Lung (tissue), 12 donors: ENCODE results near the gene PIM3. TPM values are rescaled to one million over a fixed set of nuclear protein-coding genes. Genes with fewer than 3 reads are reported as not detected.

Experiments used
- ATAC-seq: fragments of 200-7000 bp; cut with Tn5 transposase; one replicate; pipeline ENCODE4 v1.9.1; 2020; ENCODE audit warnings: moderate number of reproducible peaks; ENCODE audit not compliant: insufficient read depth, low FRiP score
- DNase-seq, 3 donors: peaks; one replicate each; pipeline ENCODE4 v3.0.0-alpha.2; 2013 to 2017
- H3K27ac ChIP-seq, 2 donors: one replicate each; pipeline ENCODE4 v1.5.1; 2013; ENCODE audit warnings: mild to moderate bottlenecking in 2 of 2, moderate library complexity in 2 of 2, control low read depth in 1 of 2, inconsistent platforms in 1 of 2, low read depth in 1 of 2, low read length in 1 of 2
- H3K27me3 ChIP-seq, 3 donors: one replicate each; pipeline ENCODE4 v1.5.1; 2013; ENCODE audit warnings: low read length in 2 of 3; ENCODE audit not compliant: control insufficient read depth in 3 of 3, insufficient read depth in 3 of 3
- H3K36me3 ChIP-seq, 4 donors: one replicate each; pipeline ENCODE4 v1.5.1; 2013; ENCODE audit warnings: low read length in 4 of 4, mild to moderate bottlenecking in 1 of 4, moderate library complexity in 1 of 4; ENCODE audit not compliant: control insufficient read depth in 4 of 4, insufficient read depth in 4 of 4
- H3K4me1 ChIP-seq, 5 donors: one replicate each; pipeline ENCODE4 v1.5.1; 2013; ENCODE audit warnings: low read length in 5 of 5, mild to moderate bottlenecking in 2 of 5, moderate library complexity in 1 of 5; ENCODE audit not compliant: control insufficient read depth in 5 of 5, insufficient read depth in 5 of 5
- H3K4me3 ChIP-seq: one replicate; pipeline ENCODE4 v1.5.1; 2013; ENCODE audit warnings: mild to moderate bottlenecking, control low read depth, moderate library complexity
- H3K9ac ChIP-seq, 2 donors: one replicate each; pipeline ENCODE4 v1.5.1; 2013; ENCODE audit warnings: low read length in 2 of 2, control low read depth in 1 of 2; ENCODE audit not compliant: insufficient read depth in 1 of 2
- H3K9me3 ChIP-seq, 4 donors: one replicate each; pipeline ENCODE4 v1.5.1; 2013; ENCODE audit warnings: low read length in 3 of 4, mild to moderate bottlenecking in 1 of 4, moderate library complexity in 1 of 4; ENCODE audit not compliant: control insufficient read depth in 4 of 4, insufficient read depth in 3 of 4
- WGBS, 2 donors: extraction: QIAGEN DNeasy Blood & Tissue Kit; methylation state at CpG; one replicate each; pipeline ENCODE4 v1.1.7; 2013; 5-methylcytosine and 5-hydroxymethylcytosine counted together
- polyA plus RNA-seq, 2 donors: library from polyadenylated mRNA; stranded (reverse); fragments of 200-250 nt; gene quantifications; one replicate each; pipeline ENCODE4 v1.2.1, GENCODE V29; 2013
- total RNA-seq, 2 donors: library from RNA; depleted of rRNA in 1 of 2; stranded (reverse); fragments of >200 nt in 1 of 2; gene quantifications; one replicate each; pipeline ENCODE4 v1.2.1, GENCODE V29; 2014 to 2021
- TF ChIP-seq, protein P1 (sequence below): IDR thresholded peaks from 2 replicates; pipeline ENCODE4 v1.5.1; 2012; ENCODE audit warnings: mild to moderate bottlenecking; ENCODE audit errors: control extremely low read depth, extremely low read depth
- donor health status: control.
- donor health status: control.
- donor health status: Bipolar disorder and iron deficiency.
- donor health status: healthy.
- donor health status: DM: yes; HTN: yes; CAD: no.

Gene PIM3
- total and polyA plus RNA-seq, 4 donors = 99.0 to 238 (median 132) TPM

DNA sequence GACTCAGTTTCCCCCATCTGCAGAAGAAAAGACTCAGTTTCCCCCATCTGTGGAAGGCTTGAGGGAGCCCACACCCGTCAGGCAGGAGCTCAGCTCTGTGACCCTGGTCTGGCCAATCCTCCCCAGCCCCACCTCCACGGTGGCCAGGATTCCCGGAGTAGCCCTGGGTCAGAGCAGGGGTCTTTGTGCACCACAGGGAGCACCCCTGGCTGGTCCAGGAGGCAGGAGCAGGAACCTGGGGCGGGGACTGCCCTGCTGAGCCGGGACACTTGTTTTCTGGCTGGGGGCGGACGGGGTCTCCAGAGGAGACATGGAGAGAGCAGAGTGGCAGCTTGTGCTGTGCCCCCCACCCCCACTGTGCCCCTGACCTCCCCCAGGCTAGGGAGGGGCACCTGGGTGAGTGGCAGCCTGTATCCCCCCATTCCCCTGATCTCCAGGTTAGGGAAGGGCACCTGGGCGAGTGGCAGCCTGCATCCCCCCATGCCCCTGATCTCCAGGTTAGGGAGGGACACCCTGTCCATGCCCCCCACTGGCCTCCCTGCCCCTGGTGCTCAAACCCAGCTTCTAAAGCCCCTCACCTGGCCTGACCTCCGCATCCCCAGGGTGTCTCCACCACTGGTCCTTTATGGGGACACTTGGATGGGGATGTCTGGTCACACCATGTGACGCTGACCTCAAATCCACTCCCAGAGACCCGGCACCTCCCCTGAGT, 33.2 kb downstream of the PIM3 start:
- no peak overlapping the region for H3K9ac ChIP-seq
- peaks cover 0 to 3% (median 0%) of the 10 kb centered on the region in 3 donors for H3K27me3 ChIP-seq
- H3K4me3 ChIP-seq = no peak overlapping the region
- peaks cover 0 to 4% (median 0%) of the 10 kb centered on the region in 5 donors for H3K4me1 ChIP-seq
- no peak for ATAC-seq
- no peak overlapping the region for H3K27ac ChIP-seq
- H3K9me3 ChIP-seq = peaks cover 0 to 6% (median 0%) of the 10 kb centered on the region in 4 donors
- no peaks in the 10 kb centered on the region for H3K36me3 ChIP-seq
- TF ChIP-seq, protein P1, sequence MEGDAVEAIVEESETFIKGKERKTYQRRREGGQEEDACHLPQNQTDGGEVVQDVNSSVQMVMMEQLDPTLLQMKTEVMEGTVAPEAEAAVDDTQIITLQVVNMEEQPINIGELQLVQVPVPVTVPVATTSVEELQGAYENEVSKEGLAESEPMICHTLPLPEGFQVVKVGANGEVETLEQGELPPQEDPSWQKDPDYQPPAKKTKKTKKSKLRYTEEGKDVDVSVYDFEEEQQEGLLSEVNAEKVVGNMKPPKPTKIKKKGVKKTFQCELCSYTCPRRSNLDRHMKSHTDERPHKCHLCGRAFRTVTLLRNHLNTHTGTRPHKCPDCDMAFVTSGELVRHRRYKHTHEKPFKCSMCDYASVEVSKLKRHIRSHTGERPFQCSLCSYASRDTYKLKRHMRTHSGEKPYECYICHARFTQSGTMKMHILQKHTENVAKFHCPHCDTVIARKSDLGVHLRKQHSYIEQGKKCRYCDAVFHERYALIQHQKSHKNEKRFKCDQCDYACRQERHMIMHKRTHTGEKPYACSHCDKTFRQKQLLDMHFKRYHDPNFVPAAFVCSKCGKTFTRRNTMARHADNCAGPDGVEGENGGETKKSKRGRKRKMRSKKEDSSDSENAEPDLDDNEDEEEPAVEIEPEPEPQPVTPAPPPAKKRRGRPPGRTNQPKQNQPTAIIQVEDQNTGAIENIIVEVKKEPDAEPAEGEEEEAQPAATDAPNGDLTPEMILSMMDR = no peak
- DNase-seq = no peak
- 76 to 81% methylated on average over 11 of the region's 11 CpGs for WGBS, 2 donors

DNA sequence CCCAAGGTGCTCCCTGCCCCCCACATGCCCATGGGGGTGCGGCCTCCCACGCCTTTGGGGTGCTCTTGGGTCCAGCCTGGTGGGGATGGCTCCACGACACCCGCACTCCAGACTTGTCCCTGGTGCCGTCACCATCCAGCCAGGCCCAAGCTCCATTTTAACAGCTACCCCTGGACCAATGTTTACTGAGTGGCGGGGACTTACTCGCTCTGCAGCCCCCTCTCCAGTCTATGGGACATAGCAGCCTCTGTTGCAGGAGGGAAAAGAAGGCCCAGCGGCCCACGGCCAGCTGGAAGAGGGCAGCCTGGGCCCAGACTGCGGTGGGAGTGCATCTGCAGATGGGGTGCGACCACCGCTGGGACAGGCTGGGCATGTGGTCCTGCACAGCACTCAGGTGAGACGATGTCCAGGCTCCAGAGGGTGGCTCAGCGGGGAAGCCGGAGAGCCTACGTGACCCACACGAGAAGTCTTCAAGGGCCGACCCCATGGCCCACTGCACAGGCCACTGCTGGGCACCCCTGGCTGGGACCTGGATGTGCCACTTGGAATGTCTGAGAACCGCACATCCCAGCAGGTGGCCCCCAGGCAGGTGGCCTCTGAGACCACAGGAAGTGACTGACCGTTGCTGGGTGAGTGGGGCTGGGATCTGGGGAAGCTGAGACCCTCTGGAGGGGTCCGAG, 33.9 kb downstream of the PIM3 start:
- ATAC-seq (no peak), DNase-seq (no peak)
- 93 to 94% methylated on average over 21 of the region's 21 CpGs for WGBS, 2 donors
- H3K4me1 ChIP-seq = peaks cover 0 to 8% (median 0%) of the 10 kb centered on the region in 5 donors
- H3K9me3 ChIP-seq = peaks cover 0 to 6% (median 0%) of the 10 kb centered on the region in 4 donors
- H3K27me3 ChIP-seq = peaks cover 0 to 3% (median 0%) of the 10 kb centered on the region in 3 donors
- H3K36me3 ChIP-seq = no peaks in the 10 kb centered on the region
- TF ChIP-seq, protein P1 = no peak
- H3K27ac ChIP-seq = no peak overlapping the region
- H3K4me3 ChIP-seq = no peak overlapping the region
- no peak overlapping the region for H3K9ac ChIP-seq

DNA sequence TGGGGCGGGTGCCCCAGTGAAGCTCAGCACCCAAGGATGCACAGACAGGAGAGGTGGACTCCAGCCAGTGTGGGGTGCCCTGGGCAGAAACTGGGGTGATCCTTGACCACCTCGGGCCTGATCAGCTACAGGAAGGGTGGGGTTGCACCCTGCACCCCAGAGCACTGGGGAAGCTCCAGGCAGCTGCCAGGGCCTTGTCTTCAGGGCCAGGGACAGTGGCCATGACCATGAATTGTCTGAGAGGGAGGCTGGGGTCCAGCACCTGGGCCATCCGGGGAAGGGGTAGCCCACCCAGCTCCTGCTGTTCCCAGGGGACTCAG, 34.4 kb downstream of the PIM3 start:
- Histone ChIP-seq H3K9ac (no peak overlapping the region), H3K4me1 (peaks cover 0 to 8% (median 0%) of the 10 kb centered on the region in 5 donors), H3K4me3 (no peak overlapping the region), H3K36me3 (no peaks in the 10 kb centered on the region), H3K27me3 (peaks cover 0 to 3% (median 0%) of the 10 kb centered on the region in 3 donors), H3K9me3 (peaks cover 0 to 6% (median 0%) of the 10 kb centered on the region in 4 donors), H3K27ac (no peak overlapping the region)
- WGBS, 2 donors = 70 to 77% methylated on average over 3 of the region's 3 CpGs
- TF ChIP-seq, protein P1 = no peak
- DNase-seq = no peak
- ATAC-seq = no peak
